ENCODE results near the gene RAPGEF6.
"Not testable (repeated sequence)": the region's sequence is repeated elsewhere in the genome, so short reads cannot be mapped to it uniquely, and the experiment has no call there.

RAPGEF6 gene

GRCh38 chr5:131417240-131417869, 217.7 kb downstream of the RAPGEF6 start:
- DNase-seq = peak; percentile 92

- DNase-seq = no peak
These were observed 218.3 kb downstream of the RAPGEF6 start for GRCh38 chr5:131416729-131417128.

GRCh38 chr5:131413605-131414559, 221.1 kb downstream of the RAPGEF6 start:
- DNase-seq = peak; percentile 43

- no peak for DNase-seq
These were observed 227.9 kb downstream of the RAPGEF6 start for GRCh38 chr5:131406975-131407638.

- DNase-seq = no peak
These were observed 229.0 kb downstream of the RAPGEF6 start for GRCh38 chr5:131406076-131406475.

- DNase-seq = no peak
These were observed 229.4 kb downstream of the RAPGEF6 start for GRCh38 chr5:131405674-131406073.

- DNase-seq = no peak
These were observed 234.4 kb downstream of the RAPGEF6 start for GRCh38 chr5:131400585-131400984.

GRCh38 chr5:131399007-131399406, 236.0 kb downstream of the RAPGEF6 start:
- DNase-seq = not testable (repeated sequence)

GRCh38 chr5:131396630-131397273, 238.3 kb downstream of the RAPGEF6 start:
- DNase-seq = no peak

GRCh38 chr5:131396015-131396414, 239.0 kb downstream of the RAPGEF6 start:
- no peak for DNase-seq

GRCh38 chr5:131394128-131394527, 240.9 kb downstream of the RAPGEF6 start:
- DNase-seq = peak; percentile 49

GRCh38 chr5:131393498-131393968, 241.5 kb downstream of the RAPGEF6 start:
- no peak for DNase-seq

- no peak for DNase-seq
These were observed 242.4 kb downstream of the RAPGEF6 start for GRCh38 chr5:131392466-131393095.

GRCh38 chr5:131389869-131390265, 245.2 kb downstream of the RAPGEF6 start:
- no peak for DNase-seq

- DNase-seq = no peak
These were observed 245.7 kb downstream of the RAPGEF6 start for GRCh38 chr5:131389096-131389868.

GRCh38 chr5:131387255-131387654, 247.8 kb downstream of the RAPGEF6 start:
- DNase-seq = no peak

GRCh38 chr5:131386779-131387178, 248.2 kb downstream of the RAPGEF6 start:
- DNase-seq = no peak

- DNase-seq = no peak
These were observed 248.9 kb downstream of the RAPGEF6 start for GRCh38 chr5:131386124-131386523.

- DNase-seq = peak; percentile 26
These were observed 250.3 kb downstream of the RAPGEF6 start for GRCh38 chr5:131384616-131385214.

- no peak for DNase-seq
These were observed 250.9 kb downstream of the RAPGEF6 start for GRCh38 chr5:131384173-131384572.

All from CD4-positive, alpha-beta T cell treated with Interleukin-17A for 4 hours (primary cell).